HEK293T (cell line): ENCODE results near the gene MLLT11.

ENCODE experiments used
- BHLHE40 ChIP-seq: fragments of 450-650 bp; IDR thresholded peaks from 2 replicates; pipeline ENCODE4 v1.6.1; 2016; ENCODE audit warnings: mild to moderate bottlenecking, moderate library complexity, borderline replicate concordance
- FOXA1 ChIP-seq: fragments of 450-650 bp; IDR thresholded peaks from 2 replicates; pipeline ENCODE4 v1.6.1; 2016; ENCODE audit warnings: mild to moderate bottlenecking
- L3MBTL2 ChIP-seq: fragments of 450-650 bp; conservative IDR thresholded peaks from 2 replicates; pipeline ENCODE4 v1.6.1; 2016; ENCODE audit warnings: mild to moderate bottlenecking
- PKNOX1 ChIP-seq: fragments of 450-650 bp; IDR thresholded peaks from 2 replicates; pipeline ENCODE4 v1.6.1; 2016
- SP1 ChIP-seq: fragments of 450-650 bp; IDR thresholded peaks from 2 replicates; pipeline ENCODE4 v1.6.1; 2017
- TARDBP ChIP-seq: fragments of 450-650 bp; IDR thresholded peaks from 2 replicates; pipeline ENCODE4 v1.6.1; 2016
- ZNF384 ChIP-seq: fragments of 450-650 bp; IDR thresholded peaks from 2 replicates; pipeline ENCODE4 v1.6.1; 2016

- TF ChIP-seq FOXA1 = no peak
- no peak for TF ChIP-seq BHLHE40
- no peak for TF ChIP-seq ZNF384
- TF ChIP-seq SP1 = no peak
- no peak for TF ChIP-seq PKNOX1
- TF ChIP-seq TARDBP = no peak
- TF ChIP-seq L3MBTL2 = no peak
Observed at GRCh38 chr1:151048645-151049032, 11.6 kb upstream of the MLLT11 start.
